Measurements from ENCODE around the gene COL4A5. TPM values are rescaled to one million over a fixed set of nuclear protein-coding genes. Genes with fewer than 3 reads are reported as not detected.
A peak's percentile ranks its signal among the peaks of the same experiment; 100 is the strongest.

The COL4A5 gene
- total and polyA plus RNA-seq, 2 donors (not counting 3 experiments of a cell fraction or from before 2014, with no cell fraction given), result 15.4 to 28.8 TPM

GRCh38 chrX:108435261-108435660 lies 4.4 kb upstream of the COL4A5 start:
- no peak for DNase-seq (ENCODE audit: low read depth, low spot score)
- no peak for TF ChIP-seq CTCF (IDR thresholded peaks at IDR 0.05; ENCODE audit: extremely low read depth in 1 of 2, insufficient read depth in 1 of 2, low read depth in 1 of 2, low read length in 2 of 2)
- no peak for TF ChIP-seq EZH2 (IDR thresholded peaks at IDR 0.05; ENCODE audit: borderline replicate concordance, low read depth, low read length, severe bottlenecking)
- FAIRE-seq, result no peak
- BruUV-seq (replicated peaks), result no TSS peak
- no peak overlapping the region for H3K4me3 ChIP-seq (replicated peaks in 1 of 3; ENCODE audit: insufficient read depth in 1 of 3, low read depth in 1 of 3, low read length in 3 of 3)
- dilution Hi-C loops (cut with MboI; ENCODE audit: extremely low pct_ligation_motif_present, low sequenced_read_pairs), result no loop called here
- H3K9me3 ChIP-seq (replicated peaks; ENCODE audit: control insufficient read depth, insufficient read depth, low read length), result no peaks in the 10 kb centered on the region
- H3K4me2 ChIP-seq (ENCODE audit: insufficient read depth, low read length), result no peak overlapping the region
- intact Hi-C loops (cut with micrococcal nuclease), result no loop called here
- no peaks in the 10 kb centered on the region for H3K79me2 ChIP-seq (ENCODE audit: control insufficient read depth, insufficient read depth, low read length)
- no peaks in the 10 kb centered on the region for H3K9me1 ChIP-seq (replicated peaks; ENCODE audit: control insufficient read depth, extremely low read depth, insufficient read depth, low read length)
- CTCF ChIA-PET, result interaction anchor here (0.8 to 1.6 kb wide), 4 partner anchors 55 to 235 kb away, joined by 3 to 4 read pairs (median 3); no protein-coding TSS in a partner anchor
- H3K9ac ChIP-seq (replicated peaks; ENCODE audit: extremely low read depth, insufficient read depth, low read length), result no peak overlapping the region
- POLR2A ChIA-PET, result no interaction called here
- H3K27ac ChIP-seq (ENCODE audit: insufficient read depth, low read depth, low read length), result no peak overlapping the region
- no peaks in the 10 kb centered on the region for H3K36me3 ChIP-seq (ENCODE audit: control insufficient read depth in 2 of 2, extremely low read depth in 1 of 2, insufficient read depth in 2 of 2, low read length in 2 of 2)
- no peak overlapping the region for H2AFZ ChIP-seq (ENCODE audit: low read depth, low read length)
- H4K20me1 ChIP-seq (replicated peaks; ENCODE audit: control insufficient read depth, extremely low read depth, insufficient read depth, low read length), result no peaks in the 10 kb centered on the region
- H3K27me3 ChIP-seq (ENCODE audit: control insufficient read depth in 2 of 2, insufficient read depth in 2 of 2, low read length in 2 of 2), result peaks cover 0 to 2% of the 10 kb centered on the region in 2 experiments
- no peaks in the 10 kb centered on the region for H3K4me1 ChIP-seq (ENCODE audit: control insufficient read depth, extremely low read depth, insufficient read depth, low read length)

GRCh38 chrX:108437349-108438109 lies 2.1 kb upstream of the COL4A5 start:
- FAIRE-seq, result peak; percentile 15
- H3K4me3 ChIP-seq (replicated peaks in 1 of 3; ENCODE audit: insufficient read depth in 1 of 3, low read depth in 1 of 3, low read length in 3 of 3), result peak overlapping the region in 2 of 3 experiments; percentile 26 to 36
- peak overlapping the region; percentile 90 for H2AFZ ChIP-seq (ENCODE audit: low read depth, low read length)
- peaks cover 0 to 2% of the 10 kb centered on the region in 2 experiments for H3K27me3 ChIP-seq (ENCODE audit: control insufficient read depth in 2 of 2, insufficient read depth in 2 of 2, low read length in 2 of 2)
- H3K79me2 ChIP-seq (ENCODE audit: control insufficient read depth, insufficient read depth, low read length), result peaks cover 5% of the 10 kb centered on the region
- H3K9me1 ChIP-seq (replicated peaks; ENCODE audit: control insufficient read depth, extremely low read depth, insufficient read depth, low read length), result no peaks in the 10 kb centered on the region
- POLR2A ChIA-PET, result no interaction called here
- H4K20me1 ChIP-seq (replicated peaks; ENCODE audit: control insufficient read depth, extremely low read depth, insufficient read depth, low read length), result no peaks in the 10 kb centered on the region
- H3K9me3 ChIP-seq (replicated peaks; ENCODE audit: control insufficient read depth, insufficient read depth, low read length), result no peaks in the 10 kb centered on the region
- CTCF ChIA-PET, result no interaction called here
- no peaks in the 10 kb centered on the region for H3K36me3 ChIP-seq (ENCODE audit: control insufficient read depth in 2 of 2, extremely low read depth in 1 of 2, insufficient read depth in 2 of 2, low read length in 2 of 2)
- peak; percentile 1 for DNase-seq (ENCODE audit: low read depth, low spot score)
- TF ChIP-seq POLR2A (IDR thresholded peaks at IDR 0.05; ENCODE audit: low read depth, low read length) (no peak), MAX (IDR thresholded peaks at IDR 0.05; ENCODE audit: insufficient read depth, insufficient read length) (no peak), GATA2 (IDR thresholded peaks at IDR 0.05; ENCODE audit: insufficient read depth, insufficient read length, low read depth, low read length) (no peak)
- H3K27ac ChIP-seq (ENCODE audit: insufficient read depth, low read depth, low read length), result no peak overlapping the region
- H3K4me1 ChIP-seq (ENCODE audit: control insufficient read depth, extremely low read depth, insufficient read depth, low read length), result peaks cover 8% of the 10 kb centered on the region
- peak overlapping the region; percentile 23 for H3K4me2 ChIP-seq (ENCODE audit: insufficient read depth, low read length)
- H3K9ac ChIP-seq (replicated peaks; ENCODE audit: extremely low read depth, insufficient read depth, low read length), result no peak overlapping the region
- intact Hi-C loops (cut with micrococcal nuclease) (no loop called here), dilution Hi-C loops (cut with MboI; ENCODE audit: extremely low pct_ligation_motif_present, low sequenced_read_pairs) (no loop called here)
- BruUV-seq (replicated peaks), result no TSS peak
